Measurements from ENCODE around the gene DRD4.
A peak's percentile ranks its signal among the peaks of the same experiment; 100 is the strongest.

- TF ChIP-seq, protein P1, sequence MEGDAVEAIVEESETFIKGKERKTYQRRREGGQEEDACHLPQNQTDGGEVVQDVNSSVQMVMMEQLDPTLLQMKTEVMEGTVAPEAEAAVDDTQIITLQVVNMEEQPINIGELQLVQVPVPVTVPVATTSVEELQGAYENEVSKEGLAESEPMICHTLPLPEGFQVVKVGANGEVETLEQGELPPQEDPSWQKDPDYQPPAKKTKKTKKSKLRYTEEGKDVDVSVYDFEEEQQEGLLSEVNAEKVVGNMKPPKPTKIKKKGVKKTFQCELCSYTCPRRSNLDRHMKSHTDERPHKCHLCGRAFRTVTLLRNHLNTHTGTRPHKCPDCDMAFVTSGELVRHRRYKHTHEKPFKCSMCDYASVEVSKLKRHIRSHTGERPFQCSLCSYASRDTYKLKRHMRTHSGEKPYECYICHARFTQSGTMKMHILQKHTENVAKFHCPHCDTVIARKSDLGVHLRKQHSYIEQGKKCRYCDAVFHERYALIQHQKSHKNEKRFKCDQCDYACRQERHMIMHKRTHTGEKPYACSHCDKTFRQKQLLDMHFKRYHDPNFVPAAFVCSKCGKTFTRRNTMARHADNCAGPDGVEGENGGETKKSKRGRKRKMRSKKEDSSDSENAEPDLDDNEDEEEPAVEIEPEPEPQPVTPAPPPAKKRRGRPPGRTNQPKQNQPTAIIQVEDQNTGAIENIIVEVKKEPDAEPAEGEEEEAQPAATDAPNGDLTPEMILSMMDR (IDR thresholded peaks at IDR 0.05): peak in 1 of 4 experiments; percentile 21
- TF ChIP-seq EP300 (IDR thresholded peaks at IDR 0.05): no peak
- TF ChIP-seq POLR2A (IDR thresholded peaks at IDR 0.05): no peak
These were observed 24.7 kb upstream of the DRD4 start for GRCh38 chr11:612201-612960.

All from sigmoid colon (tissue), 4 donors.